Measurements from ENCODE around the gene FKBP11. TPM values are rescaled to one million over a fixed set of nuclear protein-coding genes. Genes with fewer than 3 reads are reported as not detected.
A peak's percentile ranks its signal among the peaks of the same experiment; 100 is the strongest.

FKBP11 gene
- total RNA-seq, 4 donors from 2014 or later, result 3.4 to 8.3 (median 7.1) TPM

DNA sequence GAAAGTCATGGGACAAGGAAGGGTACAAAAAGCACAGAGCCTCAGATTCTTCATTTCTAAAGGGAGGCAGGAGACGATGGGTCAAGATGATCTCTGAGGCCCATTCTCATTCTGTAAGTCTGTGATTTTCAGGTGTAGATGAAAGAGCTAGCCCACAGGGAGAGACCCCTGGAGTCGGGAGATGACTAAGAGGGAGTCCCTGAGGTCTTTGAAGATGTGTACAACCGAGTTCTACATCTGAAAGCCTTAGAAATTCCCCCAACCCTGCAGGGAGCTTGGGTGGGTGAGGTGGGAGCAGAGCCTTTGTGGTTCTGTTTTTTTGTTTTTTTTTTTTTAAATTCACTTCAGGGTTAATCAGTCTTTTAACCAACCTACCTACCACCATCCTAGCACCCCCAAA is 43.2 kb upstream of the FKBP11 start:
- H3K4me1 ChIP-seq, result peaks cover 0 to 43% (median 16%) of the 10 kb centered on the region in 3 donors
- ATAC-seq, result no peak
- TF ChIP-seq EP300 (IDR thresholded peaks at IDR 0.05) (no peak), POLR2AphosphoS5 (IDR thresholded peaks at IDR 0.05) (no peak), POLR2A (IDR thresholded peaks at IDR 0.05) (no peak)
- TF ChIP-seq, protein P1, sequence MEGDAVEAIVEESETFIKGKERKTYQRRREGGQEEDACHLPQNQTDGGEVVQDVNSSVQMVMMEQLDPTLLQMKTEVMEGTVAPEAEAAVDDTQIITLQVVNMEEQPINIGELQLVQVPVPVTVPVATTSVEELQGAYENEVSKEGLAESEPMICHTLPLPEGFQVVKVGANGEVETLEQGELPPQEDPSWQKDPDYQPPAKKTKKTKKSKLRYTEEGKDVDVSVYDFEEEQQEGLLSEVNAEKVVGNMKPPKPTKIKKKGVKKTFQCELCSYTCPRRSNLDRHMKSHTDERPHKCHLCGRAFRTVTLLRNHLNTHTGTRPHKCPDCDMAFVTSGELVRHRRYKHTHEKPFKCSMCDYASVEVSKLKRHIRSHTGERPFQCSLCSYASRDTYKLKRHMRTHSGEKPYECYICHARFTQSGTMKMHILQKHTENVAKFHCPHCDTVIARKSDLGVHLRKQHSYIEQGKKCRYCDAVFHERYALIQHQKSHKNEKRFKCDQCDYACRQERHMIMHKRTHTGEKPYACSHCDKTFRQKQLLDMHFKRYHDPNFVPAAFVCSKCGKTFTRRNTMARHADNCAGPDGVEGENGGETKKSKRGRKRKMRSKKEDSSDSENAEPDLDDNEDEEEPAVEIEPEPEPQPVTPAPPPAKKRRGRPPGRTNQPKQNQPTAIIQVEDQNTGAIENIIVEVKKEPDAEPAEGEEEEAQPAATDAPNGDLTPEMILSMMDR (IDR thresholded peaks at IDR 0.05), result no peak
- 91 to 100% methylated on average over 1 to 3 of the region's 3 CpGs for WGBS, 2 donors (ENCODE audit: low coverage in 1 of 2)
- no peak overlapping the region for H3K27ac ChIP-seq
- H3K36me3 ChIP-seq, result no peaks in the 10 kb centered on the region
- H3K27me3 ChIP-seq, result peaks cover 69% of the 10 kb centered on the region
- H3K4me3 ChIP-seq, result no peak overlapping the region
- H3K9me3 ChIP-seq, result no peaks in the 10 kb centered on the region

- TF ChIP-seq POLR2AphosphoS5 (IDR thresholded peaks at IDR 0.05), result no peak
- TF ChIP-seq, protein P1 (IDR thresholded peaks at IDR 0.05), result no peak
- TF ChIP-seq POLR2A (IDR thresholded peaks at IDR 0.05), result no peak
- no peak for TF ChIP-seq EP300 (IDR thresholded peaks at IDR 0.05)
- Histone ChIP-seq H3K27me3 (peaks cover 69% of the 10 kb centered on the region), H3K9me3 (no peaks in the 10 kb centered on the region), H3K4me3 (no peak overlapping the region), H3K27ac (no peak overlapping the region), H3K36me3 (no peaks in the 10 kb centered on the region), H3K4me1 (peaks cover 0 to 38% (median 16%) of the 10 kb centered on the region in 3 donors)
- no peak for ATAC-seq
- WGBS, 2 donors (ENCODE audit: low coverage in 1 of 2), result 62% methylated on average over 2 of the region's 7 CpGs; no CpG with 5 or more reads in 1 of the 2 donors
Measured at GRCh38 chr12:48967991-48968390, 42.7 kb upstream of the FKBP11 start.

- peaks cover 0 to 22% (median 10%) of the 10 kb centered on the region in 3 donors for H3K4me1 ChIP-seq
- H3K27ac ChIP-seq, result no peak overlapping the region
- TF ChIP-seq, protein P1 (IDR thresholded peaks at IDR 0.05), result no peak
- no peak for TF ChIP-seq POLR2A (IDR thresholded peaks at IDR 0.05)
- TF ChIP-seq POLR2AphosphoS5 (IDR thresholded peaks at IDR 0.05), result no peak
- no peak for TF ChIP-seq EP300 (IDR thresholded peaks at IDR 0.05)
- H3K9me3 ChIP-seq, result no peaks in the 10 kb centered on the region
- H3K36me3 ChIP-seq, result no peaks in the 10 kb centered on the region
- H3K4me3 ChIP-seq, result no peak overlapping the region
- no peak for ATAC-seq
- 50% methylated on average over 2 of the region's 20 CpGs; no CpG with 5 or more reads in 1 of the 2 donors for WGBS, 2 donors (ENCODE audit: low coverage in 1 of 2)
- peaks cover 63% of the 10 kb centered on the region for H3K27me3 ChIP-seq
Measured at GRCh38 chr12:48966177-48966895, 41.0 kb upstream of the FKBP11 start.

GRCh38 chr12:48965298-48965838 is 40.1 kb upstream of the FKBP11 start:
- Histone ChIP-seq H3K4me1 (peaks cover 0 to 12% (median 10%) of the 10 kb centered on the region in 3 donors), H3K36me3 (no peaks in the 10 kb centered on the region), H3K27me3 (peaks cover 59% of the 10 kb centered on the region), H3K9me3 (no peaks in the 10 kb centered on the region), H3K27ac (no peak overlapping the region), H3K4me3 (no peak overlapping the region)
- TF ChIP-seq POLR2AphosphoS5 (IDR thresholded peaks at IDR 0.05), result no peak
- TF ChIP-seq, protein P1 (IDR thresholded peaks at IDR 0.05), result peak in 1 of 4 experiments; percentile 11
- ATAC-seq, result no peak

DNA sequence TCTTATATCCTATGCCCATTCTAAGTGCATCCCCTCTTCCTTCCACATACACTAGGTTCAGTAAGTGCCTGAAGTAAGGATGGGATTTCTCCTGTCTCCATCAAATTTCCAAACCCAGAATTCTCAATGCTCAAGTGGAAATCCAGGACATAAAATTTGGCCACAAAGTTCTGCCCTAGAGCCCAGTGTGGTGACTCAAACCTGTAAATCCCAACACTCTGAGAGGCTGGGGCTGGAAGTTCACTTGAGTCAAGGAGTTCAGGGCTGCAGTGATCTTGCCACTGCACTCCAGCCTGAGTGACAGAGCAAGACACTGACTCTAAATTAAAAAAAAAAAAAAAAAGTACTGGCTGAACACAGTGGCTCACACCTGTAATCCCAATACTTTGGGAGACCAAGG is 36.5 kb upstream of the FKBP11 start:
- Histone ChIP-seq H3K27ac (no peak overlapping the region), H3K4me1 (peaks cover 0 to 8% (median 3%) of the 10 kb centered on the region in 3 donors), H3K36me3 (no peaks in the 10 kb centered on the region), H3K9me3 (no peaks in the 10 kb centered on the region), H3K4me3 (no peak overlapping the region), H3K27me3 (peaks cover 42% of the 10 kb centered on the region)
- ATAC-seq, result no peak
- no peak for TF ChIP-seq POLR2AphosphoS5 (IDR thresholded peaks at IDR 0.05)
